Astrocyte of the spinal cord (primary cell): ENCODE measurements around the gene FAM193A.

Experiments used
- DNase-seq: peaks from one replicate; pipeline ENCODE4 v3.0.0; 2011; ENCODE audit warnings: low read depth, low spot score
- H3K4me3 ChIP-seq: 2 replicates; pipeline ENCODE4 v1.5.1; 2011; ENCODE audit warnings: low read depth, mild to moderate bottlenecking, low read length, moderate library complexity
- in situ Hi-C: cut with HindIII; loops from 2 replicates; pipeline ENCODE4 v1.10.0; 2017; ENCODE audit warnings: low sequenced_read_pairs
- TF ChIP-seq, protein P1 (sequence below): IDR thresholded peaks from 2 replicates; pipeline ENCODE4 v1.5.1; 2012; ENCODE audit warnings: low read depth, mild to moderate bottlenecking, low read length, inconsistent platforms

FAM193A gene

DNA sequence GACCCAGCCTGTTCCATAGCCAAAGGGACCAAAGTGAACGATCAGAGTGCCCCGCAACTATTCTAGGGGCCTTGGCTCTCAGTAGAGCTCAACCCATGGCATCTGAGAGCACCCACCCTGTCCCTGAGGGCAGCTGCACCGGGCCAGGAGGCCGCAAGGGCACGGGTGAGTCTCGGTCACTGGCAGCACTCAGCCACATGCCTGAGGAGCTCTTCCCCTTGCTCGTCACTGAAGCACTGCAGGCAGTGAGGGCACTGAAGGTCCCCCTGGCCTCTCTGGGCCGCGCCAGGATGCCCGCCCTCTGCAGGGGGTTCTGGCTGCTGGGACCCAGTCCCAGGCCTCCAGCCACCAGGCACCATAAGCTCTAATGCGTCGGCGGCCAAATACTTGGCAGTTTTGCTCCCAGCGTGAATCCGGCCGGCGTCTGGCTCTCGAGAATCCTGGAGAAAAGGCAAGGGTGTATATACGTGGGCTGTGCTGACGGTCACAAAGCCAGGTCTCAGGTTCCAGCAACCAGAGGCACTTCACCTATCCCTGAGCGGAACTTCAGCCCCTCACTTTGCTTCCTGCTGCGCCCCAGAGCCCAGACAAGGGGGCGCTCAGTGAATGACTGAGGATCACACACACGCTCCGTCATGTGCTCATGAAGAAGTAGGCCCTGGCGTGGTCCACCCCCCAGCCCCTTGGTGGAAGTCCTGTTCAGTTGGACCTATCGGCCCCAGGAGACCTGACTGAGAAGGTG lies 205.8 kb downstream of the FAM193A start:
- DNase-seq, result no peak
- H3K4me3 ChIP-seq, result no peak overlapping the region
- in situ Hi-C loops, result no loop called here
- TF ChIP-seq, protein P1, sequence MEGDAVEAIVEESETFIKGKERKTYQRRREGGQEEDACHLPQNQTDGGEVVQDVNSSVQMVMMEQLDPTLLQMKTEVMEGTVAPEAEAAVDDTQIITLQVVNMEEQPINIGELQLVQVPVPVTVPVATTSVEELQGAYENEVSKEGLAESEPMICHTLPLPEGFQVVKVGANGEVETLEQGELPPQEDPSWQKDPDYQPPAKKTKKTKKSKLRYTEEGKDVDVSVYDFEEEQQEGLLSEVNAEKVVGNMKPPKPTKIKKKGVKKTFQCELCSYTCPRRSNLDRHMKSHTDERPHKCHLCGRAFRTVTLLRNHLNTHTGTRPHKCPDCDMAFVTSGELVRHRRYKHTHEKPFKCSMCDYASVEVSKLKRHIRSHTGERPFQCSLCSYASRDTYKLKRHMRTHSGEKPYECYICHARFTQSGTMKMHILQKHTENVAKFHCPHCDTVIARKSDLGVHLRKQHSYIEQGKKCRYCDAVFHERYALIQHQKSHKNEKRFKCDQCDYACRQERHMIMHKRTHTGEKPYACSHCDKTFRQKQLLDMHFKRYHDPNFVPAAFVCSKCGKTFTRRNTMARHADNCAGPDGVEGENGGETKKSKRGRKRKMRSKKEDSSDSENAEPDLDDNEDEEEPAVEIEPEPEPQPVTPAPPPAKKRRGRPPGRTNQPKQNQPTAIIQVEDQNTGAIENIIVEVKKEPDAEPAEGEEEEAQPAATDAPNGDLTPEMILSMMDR, result no peak

DNA sequence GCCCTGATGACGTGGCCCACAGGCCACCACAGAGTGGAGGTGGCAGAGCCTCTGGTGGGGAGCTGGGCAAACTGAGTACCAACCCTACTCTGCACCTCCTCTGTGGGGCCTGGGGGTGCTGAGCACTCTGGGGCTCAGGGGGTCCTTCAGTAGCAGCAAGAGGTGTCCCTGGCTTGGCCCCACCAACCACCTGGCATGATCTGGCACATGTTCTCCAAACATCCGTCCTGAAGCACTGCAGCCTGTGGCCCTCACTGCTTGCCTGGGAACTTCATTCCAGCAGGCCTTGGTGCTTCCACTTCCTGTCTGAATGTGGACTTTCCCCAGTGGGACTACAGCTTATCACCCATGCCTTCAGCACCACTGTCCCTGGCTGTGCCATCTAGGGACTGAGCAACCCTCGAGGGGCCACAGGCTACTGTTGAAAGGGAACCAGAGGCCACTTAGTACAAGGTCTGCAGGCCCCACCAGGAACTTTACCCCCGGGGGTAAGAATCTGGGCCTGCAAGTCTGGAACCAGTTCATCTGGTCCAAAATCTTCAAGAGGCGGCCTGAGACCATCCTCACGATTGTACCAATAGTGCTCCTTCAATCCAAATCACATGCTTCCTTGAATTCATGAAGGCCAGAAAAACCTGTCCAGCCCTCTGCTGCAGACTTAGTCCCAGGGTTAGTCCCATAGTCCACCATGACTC lies 206.5 kb downstream of the FAM193A start:
- TF ChIP-seq, protein P1, result no peak

DNA sequence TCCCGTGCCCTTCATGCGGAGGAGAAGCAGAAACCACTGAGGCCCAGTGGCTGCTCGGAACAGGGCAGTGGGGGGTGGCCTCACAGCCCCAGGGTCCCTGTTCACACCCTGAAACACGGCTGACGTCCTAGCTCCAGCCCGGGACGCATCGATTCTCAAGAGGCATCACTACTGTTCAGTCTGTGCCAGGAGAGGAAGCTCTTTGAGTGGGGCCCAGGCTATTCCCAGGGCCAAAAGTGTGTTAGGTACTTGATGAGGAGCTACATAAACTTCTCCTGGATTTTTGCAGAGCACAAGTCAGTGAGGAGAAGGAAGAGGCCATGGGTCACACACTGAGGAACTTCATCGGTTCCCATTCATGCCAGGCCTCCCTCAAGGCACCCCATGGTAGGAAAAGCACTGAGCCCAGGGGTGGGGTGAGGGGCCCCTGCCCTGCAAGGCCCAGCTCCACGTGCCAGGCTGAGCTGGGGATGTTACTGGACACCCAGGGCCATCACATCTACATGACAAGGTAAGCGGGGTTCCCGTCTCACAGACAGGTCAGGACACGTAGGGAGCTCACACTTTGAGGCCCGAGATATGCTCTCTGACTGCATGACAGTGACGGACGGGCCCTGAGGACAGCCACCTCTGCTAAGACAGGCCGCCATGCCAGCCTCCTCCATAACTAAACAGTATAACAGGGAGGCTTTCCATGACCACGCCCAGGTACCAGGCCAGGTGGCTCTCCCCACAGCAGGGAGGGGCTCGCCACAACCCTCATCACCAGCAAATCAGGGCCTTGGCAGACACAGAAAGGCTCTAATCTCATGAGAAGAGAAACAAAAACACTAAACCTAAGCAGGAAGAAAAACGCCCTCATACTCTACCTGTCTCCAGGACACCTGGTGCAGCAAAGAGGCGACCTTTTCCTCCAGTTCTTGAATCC lies 207.3 kb downstream of the FAM193A start:
- DNase-seq, result no peak

More for the DNA sequence above, 206.5 kb downstream of the FAM193A start:
- no peak for DNase-seq
- no peak overlapping the region for H3K4me3 ChIP-seq
- in situ Hi-C loops, result no loop called here

DNA sequence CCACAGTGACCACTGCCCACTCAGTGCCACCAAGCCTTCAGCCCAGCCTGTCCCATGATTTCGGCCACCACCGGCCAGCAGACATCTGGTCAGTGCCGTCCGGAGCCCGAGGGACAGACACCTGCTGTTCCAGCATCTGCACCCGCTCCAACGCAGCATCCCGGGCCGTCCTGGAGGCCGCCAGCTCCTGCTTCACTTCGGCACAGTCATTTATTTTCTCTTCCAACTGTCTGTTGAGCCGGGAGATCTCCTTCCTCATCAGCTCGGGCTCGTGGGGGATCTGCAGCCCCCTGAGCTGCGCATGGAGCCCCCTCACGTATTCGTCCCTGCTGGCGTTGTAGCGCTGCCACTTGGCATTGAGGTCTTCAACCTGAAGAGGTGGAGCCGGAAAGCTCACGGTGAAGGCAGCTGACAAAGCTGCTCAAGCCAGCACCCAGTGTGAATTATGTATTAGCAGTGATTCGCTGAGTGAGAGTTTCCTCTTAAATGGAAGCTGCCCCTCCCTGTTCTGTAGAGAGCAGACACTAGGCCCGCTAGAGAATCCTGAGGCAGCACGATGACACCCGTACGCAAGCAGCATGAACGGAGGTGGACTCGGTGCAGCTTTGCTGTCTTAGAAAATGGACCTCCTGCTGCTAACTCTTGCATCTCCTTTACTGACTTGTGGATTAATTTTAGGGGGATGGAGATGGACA lies 208.3 kb downstream of the FAM193A start:
- in situ Hi-C loops, result no loop called here
- H3K4me3 ChIP-seq, result no peak overlapping the region
- no peak for DNase-seq
- TF ChIP-seq, protein P1, result no peak

More for the DNA sequence above, 207.3 kb downstream of the FAM193A start:
- in situ Hi-C loops, result no loop called here
- H3K4me3 ChIP-seq, result no peak overlapping the region
- TF ChIP-seq, protein P1, result no peak

DNA sequence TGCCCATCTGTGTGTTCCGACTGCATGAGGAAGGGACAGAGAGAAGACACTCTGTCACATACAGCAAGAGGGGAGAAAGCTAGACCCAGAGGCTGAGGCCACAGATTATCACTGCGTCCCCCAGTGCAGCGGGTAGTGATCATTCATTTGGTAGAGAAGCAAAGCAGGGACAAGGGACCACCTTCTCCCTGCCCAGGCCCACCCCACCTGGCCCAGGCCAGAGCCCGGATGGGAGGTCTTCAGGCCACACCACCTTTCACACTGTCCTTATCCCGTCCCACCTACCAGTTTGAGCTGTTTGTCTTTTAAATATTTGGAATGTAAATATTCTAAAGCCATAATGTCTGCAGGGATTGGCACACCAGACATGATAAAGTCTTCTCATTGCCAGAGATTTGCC lies 209.1 kb downstream of the FAM193A start:
- in situ Hi-C loops, result no loop called here

More for the DNA sequence above, 209.1 kb downstream of the FAM193A start:
- DNase-seq, result no peak
- no peak overlapping the region for H3K4me3 ChIP-seq
- TF ChIP-seq, protein P1, result no peak
